Measurements from ENCODE around the gene PIAS1. TPM values are rescaled to one million over a fixed set of nuclear protein-coding genes. Genes with fewer than 3 reads are reported as not detected.
"Not testable (repeated sequence)": the region's sequence is repeated elsewhere in the genome, so short reads cannot be mapped to it uniquely, and the experiment has no call there.

The PIAS1 gene
- total RNA-seq, 1 donor from 2014 or later = 40.6 TPM

GRCh38 chr15:68057758-68058157 is 3.6 kb downstream of the PIAS1 start:
- H3K27ac Mint-ChIP-seq (ENCODE audit: unreplicated experiment) = no peak overlapping the region
- H3K4me1 Mint-ChIP-seq (ENCODE audit: unreplicated experiment) = peaks cover 47% of the 10 kb centered on the region
- no peak for TF ChIP-seq CTCF (IDR thresholded peaks at IDR 0.05)
- H3K9me3 Mint-ChIP-seq (ENCODE audit: unreplicated experiment) = no peaks in the 10 kb centered on the region
- no peaks in the 10 kb centered on the region for H3K27me3 Mint-ChIP-seq (ENCODE audit: unreplicated experiment)
- no peaks in the 10 kb centered on the region for H3K36me3 Mint-ChIP-seq (ENCODE audit: unreplicated experiment)
- H3K4me3 Mint-ChIP-seq (ENCODE audit: unreplicated experiment) = no peak overlapping the region
- no peak for DNase-seq (ENCODE audit: extremely low spot score, unreplicated experiment)

- peaks cover 48% of the 10 kb centered on the region for H3K4me1 Mint-ChIP-seq (ENCODE audit: unreplicated experiment)
Observed at GRCh38 chr15:68058970-68059369, 4.9 kb downstream of the PIAS1 start.

GRCh38 chr15:68059630-68060029 is 5.5 kb downstream of the PIAS1 start:
- no peaks in the 10 kb centered on the region for H3K9me3 Mint-ChIP-seq (ENCODE audit: unreplicated experiment)
- H3K4me1 Mint-ChIP-seq (ENCODE audit: unreplicated experiment) = peaks cover 48% of the 10 kb centered on the region
- H3K27ac Mint-ChIP-seq (ENCODE audit: unreplicated experiment) = no peak overlapping the region
- no peaks in the 10 kb centered on the region for H3K27me3 Mint-ChIP-seq (ENCODE audit: unreplicated experiment)
- no peak overlapping the region for H3K4me3 Mint-ChIP-seq (ENCODE audit: unreplicated experiment)
- DNase-seq (ENCODE audit: extremely low spot score, unreplicated experiment) = no peak
- H3K36me3 Mint-ChIP-seq (ENCODE audit: unreplicated experiment) = no peaks in the 10 kb centered on the region
- no peak for TF ChIP-seq CTCF (IDR thresholded peaks at IDR 0.05)

More at GRCh38 chr15:68058970-68059369, 4.9 kb downstream of the PIAS1 start:
- H3K9me3 Mint-ChIP-seq (ENCODE audit: unreplicated experiment); H3K4me3 Mint-ChIP-seq (ENCODE audit: unreplicated experiment); H3K27ac Mint-ChIP-seq (ENCODE audit: unreplicated experiment); DNase-seq (ENCODE audit: extremely low spot score, unreplicated experiment); H3K36me3 Mint-ChIP-seq (ENCODE audit: unreplicated experiment); H3K27me3 Mint-ChIP-seq (ENCODE audit: unreplicated experiment): not testable (repeated sequence)

- no peaks in the 10 kb centered on the region for H3K27me3 Mint-ChIP-seq (ENCODE audit: unreplicated experiment)
- no peaks in the 10 kb centered on the region for H3K9me3 Mint-ChIP-seq (ENCODE audit: unreplicated experiment)
- no peak overlapping the region for H3K27ac Mint-ChIP-seq (ENCODE audit: unreplicated experiment)
- no peaks in the 10 kb centered on the region for H3K36me3 Mint-ChIP-seq (ENCODE audit: unreplicated experiment)
- no peak for TF ChIP-seq CTCF (IDR thresholded peaks at IDR 0.05)
- no peak overlapping the region for H3K4me3 Mint-ChIP-seq (ENCODE audit: unreplicated experiment)
- H3K4me1 Mint-ChIP-seq (ENCODE audit: unreplicated experiment) = peaks cover 43% of the 10 kb centered on the region
- DNase-seq (ENCODE audit: extremely low spot score, unreplicated experiment) = no peak
Observed at GRCh38 chr15:68061171-68061570, 7.1 kb downstream of the PIAS1 start.

GRCh38 chr15:68061602-68062001 is 7.5 kb downstream of the PIAS1 start:
- DNase-seq (ENCODE audit: extremely low spot score, unreplicated experiment) = no peak
- peaks cover 38% of the 10 kb centered on the region for H3K4me1 Mint-ChIP-seq (ENCODE audit: unreplicated experiment)
- H3K4me3 Mint-ChIP-seq (ENCODE audit: unreplicated experiment) = no peak overlapping the region
- H3K36me3 Mint-ChIP-seq (ENCODE audit: unreplicated experiment) = peaks cover 3% of the 10 kb centered on the region
- no peak for TF ChIP-seq CTCF (IDR thresholded peaks at IDR 0.05)
- no peak overlapping the region for H3K27ac Mint-ChIP-seq (ENCODE audit: unreplicated experiment)
- H3K27me3 Mint-ChIP-seq (ENCODE audit: unreplicated experiment) = no peaks in the 10 kb centered on the region
- H3K9me3 Mint-ChIP-seq (ENCODE audit: unreplicated experiment) = no peaks in the 10 kb centered on the region

- no peak for DNase-seq (ENCODE audit: extremely low spot score, unreplicated experiment)
- no peak for TF ChIP-seq CTCF (IDR thresholded peaks at IDR 0.05)
- peaks cover 32% of the 10 kb centered on the region for H3K4me1 Mint-ChIP-seq (ENCODE audit: unreplicated experiment)
- H3K4me3 Mint-ChIP-seq (ENCODE audit: unreplicated experiment) = no peak overlapping the region
- no peaks in the 10 kb centered on the region for H3K27me3 Mint-ChIP-seq (ENCODE audit: unreplicated experiment)
- no peak overlapping the region for H3K27ac Mint-ChIP-seq (ENCODE audit: unreplicated experiment)
- H3K9me3 Mint-ChIP-seq (ENCODE audit: unreplicated experiment) = no peaks in the 10 kb centered on the region
- peaks cover 5% of the 10 kb centered on the region for H3K36me3 Mint-ChIP-seq (ENCODE audit: unreplicated experiment)
Observed at GRCh38 chr15:68062214-68062613, 8.1 kb downstream of the PIAS1 start.
